Activated CD4-positive, alpha-beta memory T cell treated with anti-CD3 and anti-CD28 coated beads, Interleukin-2, amount 10 ng/mL, durations not matched to agents 7 days and 5 days (primary cell): ENCODE data around the gene PRPF4. TPM values are rescaled to one million over a fixed set of nuclear protein-coding genes. Genes with fewer than 3 reads are reported as not detected.
"Not testable (repeated sequence)": the region's sequence is repeated elsewhere in the genome, so short reads cannot be mapped to it uniquely, and the experiment has no call there.

Source experiments
- CTCF ChIA-PET: fragments of 350-600 bp; sonication (Branson Sonifier 250); formaldehyde crosslinking; loops from one replicate; lab custom pipeline; 2021; ENCODE audit warnings: antibody characterized with exemption, inconsistent platforms; lab: Charles Lee
- POLR2A ChIA-PET: fragments of 350-600 bp; sonication (Branson Sonifier 250); formaldehyde crosslinking; loops from one replicate; lab custom pipeline; 2021; ENCODE audit warnings: antibody characterized with exemption; lab: Charles Lee
- DNase-seq: peaks from one replicate; pipeline ENCODE4 v3.0.0-alpha.2; 2020
- H3K27ac Mint-ChIP-seq: one replicate; pipeline ENCODE4 v1.8.0; 2021; ENCODE audit warnings: mild to moderate bottlenecking, mixed read lengths
- H3K27me3 Mint-ChIP-seq: one replicate; pipeline ENCODE4 v1.8.0; 2021; ENCODE audit warnings: mixed read lengths
- H3K36me3 Mint-ChIP-seq: one replicate; pipeline ENCODE4 v1.8.0; 2021; ENCODE audit warnings: low read depth, mixed read lengths
- H3K4me1 Mint-ChIP-seq: one replicate; pipeline ENCODE4 v1.8.0; 2021; ENCODE audit warnings: mixed read lengths
- H3K4me3 Mint-ChIP-seq: one replicate; pipeline ENCODE4 v1.8.0; 2021; ENCODE audit warnings: mild to moderate bottlenecking, mixed read lengths
- H3K9me3 Mint-ChIP-seq: one replicate; pipeline ENCODE4 v1.8.0; 2021; ENCODE audit warnings: mixed read lengths
- total RNA-seq, 2 experiments: library from RNA; stranded (reverse); gene quantifications; one replicate each; pipeline ENCODE4 v1.2.3, GENCODE V29; 2021

Gene PRPF4
- total RNA-seq = 10 to 100 TPM; 27.7 to 28.2 TPM

DNA sequence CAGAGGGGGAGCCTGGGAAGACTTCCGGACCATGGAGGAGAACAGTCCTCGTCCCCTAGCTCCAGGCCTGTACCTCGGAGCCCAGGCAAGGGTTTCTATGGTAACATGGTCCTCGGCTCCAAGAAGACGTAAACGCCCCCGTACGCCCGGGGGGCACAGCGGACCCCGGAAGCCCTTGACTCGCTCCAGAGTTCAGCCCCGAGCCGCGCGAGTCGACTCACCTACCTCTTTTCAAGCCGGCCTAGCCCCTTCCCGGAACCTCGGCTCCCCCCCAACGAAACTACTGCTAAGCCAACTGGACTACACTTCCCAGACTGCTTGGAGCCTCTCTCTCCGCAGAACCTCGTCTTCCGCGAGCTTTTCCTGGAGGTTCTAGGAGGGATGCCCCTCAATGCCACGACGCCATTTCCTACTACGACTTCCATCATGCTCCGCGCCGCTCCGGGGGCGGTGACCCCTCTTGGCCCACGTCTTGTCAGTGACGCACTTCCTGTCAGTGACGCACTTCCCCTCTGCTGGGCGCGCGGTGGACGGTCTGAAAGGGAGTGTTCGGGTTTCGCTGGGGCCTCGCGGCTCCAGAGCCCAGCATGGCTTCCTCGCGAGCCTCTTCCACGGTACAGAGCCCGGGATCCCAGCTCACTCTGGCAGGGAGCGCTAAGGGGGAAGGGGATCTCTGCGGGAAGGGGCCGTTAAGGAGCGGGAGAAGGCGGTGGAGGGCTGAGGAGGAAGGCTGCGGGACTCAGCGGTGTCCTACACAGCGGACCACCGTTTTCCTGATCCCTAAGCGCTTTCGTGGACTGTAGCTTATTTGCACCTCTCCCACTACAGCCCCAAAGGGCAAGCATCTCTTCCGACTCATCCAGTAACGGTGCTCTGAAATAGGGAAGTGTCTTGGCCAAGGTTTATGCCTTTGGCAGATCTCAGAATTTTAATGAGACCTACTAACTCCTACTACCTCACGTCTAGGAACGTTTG lies at the start of gene PRPF4, which contains the start of gene CDC26:
Gene PRPF4 (plus strand): TSS at position 502 of the 975 bp plus-strand sequence. CDS start 86 bp downstream, at position 588.
Gene CDC26 (minus strand): TSS at position 416 of the 975 bp plus-strand sequence. CDS start 3,065 bp downstream, outside the sequence.
- Mint-ChIP-seq H3K27me3 (no peaks in the 10 kb centered on the region), H3K4me1 (peaks cover 39% of the 10 kb centered on the region), H3K9me3 (no peaks in the 10 kb centered on the region), H3K36me3 (peaks cover 47% of the 10 kb centered on the region), H3K4me3 (no peak within 1 kb of the TSS), H3K27ac (no peak within 1 kb of the TSS)
- ChIA-PET CTCF (interaction anchor here (1.0 to 7.1 kb wide), 25 partner anchors 9 to 381 kb away, joined by 3 to 80 read pairs (median 5); partner anchors contain the start of genes ALAD, BSPRY, C9orf43 and FKBP15), POLR2A (interaction anchor here (0.7 to 4.3 kb wide), 21 partner anchors 11 to 379 kb away, joined by 3 to 56 read pairs (median 5); partner anchors contain the start of genes ALAD, BSPRY, C9orf43 and FKBP15)
- DNase-seq = peak; percentile 96

- H3K4me1 Mint-ChIP-seq = peaks cover 20% of the 10 kb centered on the region
- H3K27ac Mint-ChIP-seq = no peak overlapping the region
- no peak for DNase-seq
- CTCF ChIA-PET = no interaction called here
- POLR2A ChIA-PET = no interaction called here
- no peaks in the 10 kb centered on the region for H3K9me3 Mint-ChIP-seq
- H3K27me3 Mint-ChIP-seq = no peaks in the 10 kb centered on the region
- no peak overlapping the region for H3K4me3 Mint-ChIP-seq
- peaks cover 5% of the 10 kb centered on the region for H3K36me3 Mint-ChIP-seq
Observed at GRCh38 chr9:113227436-113227835, 48.0 kb upstream of the PRPF4 start.

DNA sequence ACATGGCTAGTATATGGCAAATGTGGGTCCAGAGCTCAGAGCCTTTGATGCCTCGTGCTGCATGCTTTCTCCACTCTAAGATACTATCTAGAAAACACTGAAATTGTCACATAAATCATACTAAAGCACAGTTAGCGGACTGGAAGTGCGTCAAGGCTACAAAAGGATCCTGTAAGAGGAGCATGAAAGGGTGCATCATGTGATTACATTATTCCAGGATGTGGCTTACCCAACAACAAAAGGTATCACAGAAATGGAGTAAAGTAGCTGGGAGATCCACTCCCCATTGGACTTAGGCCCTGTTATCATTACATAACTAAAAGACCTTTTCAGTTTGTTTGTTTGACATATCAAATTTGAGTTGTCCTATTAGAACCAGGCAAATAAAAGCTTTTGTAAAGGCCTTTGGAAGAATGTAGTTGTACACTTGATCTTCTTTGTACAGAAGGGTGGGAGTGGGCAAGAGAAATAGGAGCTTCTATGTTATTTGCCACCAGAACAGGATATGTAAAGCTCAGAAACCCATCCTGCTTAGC lies 47.3 kb upstream of the PRPF4 start:
- no peak overlapping the region for H3K27ac Mint-ChIP-seq
- ChIA-PET CTCF (no interaction called here), POLR2A (no interaction called here)

GRCh38 chr9:113231701-113232100 lies 43.8 kb upstream of the PRPF4 start:
- DNase-seq = no peak
- Mint-ChIP-seq H3K27ac (no peak overlapping the region), H3K9me3 (no peaks in the 10 kb centered on the region), H3K4me1 (peaks cover 23% of the 10 kb centered on the region), H3K4me3 (no peak overlapping the region), H3K27me3 (no peaks in the 10 kb centered on the region), H3K36me3 (no peaks in the 10 kb centered on the region)
- ChIA-PET CTCF (interaction anchor here (1.0 to 1.6 kb wide), 3 partner anchors 8 to 28 kb away, joined by 3 to 5 read pairs (median 4); partner anchors contain the start of genes FKBP15 and SLC31A1), POLR2A (interaction anchor here (4.5 kb wide), 1 partner anchor 11 kb away, joined by 41 read pairs; the partner anchor contains the start of genes FKBP15 and SLC31A1)

More for the DNA sequence above, 47.3 kb upstream of the PRPF4 start:
- Mint-ChIP-seq H3K4me3 (no peak overlapping the region), H3K9me3 (no peaks in the 10 kb centered on the region), H3K36me3 (peaks cover 5% of the 10 kb centered on the region), H3K27me3 (no peaks in the 10 kb centered on the region), H3K4me1 (peaks cover 19% of the 10 kb centered on the region)
- DNase-seq = no peak

DNA sequence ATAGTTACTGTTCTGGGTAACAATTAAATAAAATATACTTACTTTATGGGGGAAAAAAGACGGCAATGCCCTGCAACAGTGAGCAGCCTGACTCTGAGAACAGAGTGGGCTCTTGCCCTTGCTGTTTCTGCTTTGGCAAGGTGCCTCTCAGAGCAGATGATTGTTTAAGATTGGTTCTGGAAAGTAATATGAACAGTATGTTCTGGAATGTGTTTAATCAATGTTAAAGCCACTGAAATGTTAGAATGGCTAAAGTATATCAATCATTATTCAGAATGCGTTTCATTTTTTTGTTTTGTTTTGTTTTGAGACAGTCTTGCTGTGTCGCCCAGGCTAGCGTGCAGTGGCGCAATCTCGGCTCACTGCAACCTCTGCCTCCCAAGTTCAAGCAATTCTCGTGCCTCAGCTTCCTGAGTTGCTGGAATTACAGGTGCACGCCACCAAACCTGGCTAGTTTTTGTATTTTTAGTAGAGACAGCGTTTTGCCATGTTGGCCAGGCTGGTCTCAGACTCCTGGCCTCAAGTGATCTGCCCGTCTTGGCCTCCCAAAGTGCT lies 39.7 kb upstream of the PRPF4 start:
- DNase-seq, POLR2A ChIA-PET, H3K27me3 Mint-ChIP-seq, H3K36me3 Mint-ChIP-seq, H3K9me3 Mint-ChIP-seq, CTCF ChIA-PET, H3K4me3 Mint-ChIP-seq, H3K27ac Mint-ChIP-seq: not testable (repeated sequence)
- peaks cover 19% of the 10 kb centered on the region for H3K4me1 Mint-ChIP-seq

DNA sequence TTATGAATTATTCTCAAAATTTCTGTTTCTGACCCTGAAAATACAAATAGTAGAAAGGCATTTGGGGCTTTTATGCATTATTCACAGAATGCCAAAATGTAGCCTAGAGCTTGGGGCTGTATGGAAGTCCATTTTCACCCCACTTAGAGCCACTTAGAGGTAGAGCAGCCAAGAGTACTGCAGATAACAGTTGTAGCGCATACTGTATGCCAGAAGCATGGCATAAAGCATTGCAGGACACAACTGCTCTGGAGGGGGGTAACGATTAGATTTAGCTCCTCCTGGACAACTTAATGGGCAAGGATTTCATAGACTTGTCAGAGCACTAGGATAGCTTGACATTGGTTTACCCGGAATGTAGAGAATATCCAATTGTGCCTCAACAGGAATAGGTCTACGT lies 38.4 kb upstream of the PRPF4 start:
- Mint-ChIP-seq H3K36me3 (no peaks in the 10 kb centered on the region), H3K27me3 (no peaks in the 10 kb centered on the region), H3K9me3 (no peaks in the 10 kb centered on the region), H3K4me3 (no peak overlapping the region), H3K4me1 (peaks cover 18% of the 10 kb centered on the region), H3K27ac (no peak overlapping the region)
- ChIA-PET POLR2A (no interaction called here), CTCF (no interaction called here)
- no peak for DNase-seq

- H3K4me1 Mint-ChIP-seq = peaks cover 7% of the 10 kb centered on the region
- H3K4me3 Mint-ChIP-seq = no peak overlapping the region
- ChIA-PET POLR2A (interaction anchor here (1.8 kb wide), 1 partner anchor 18 kb away, joined by 6 read pairs; the partner anchor contains the start of genes FKBP15 and SLC31A1), CTCF (no interaction called here)
- H3K9me3 Mint-ChIP-seq = no peaks in the 10 kb centered on the region
- DNase-seq = no peak
- no peaks in the 10 kb centered on the region for H3K27me3 Mint-ChIP-seq
- no peak overlapping the region for H3K27ac Mint-ChIP-seq
- no peaks in the 10 kb centered on the region for H3K36me3 Mint-ChIP-seq
Observed at GRCh38 chr9:113238202-113238858, 37.1 kb upstream of the PRPF4 start.

DNA sequence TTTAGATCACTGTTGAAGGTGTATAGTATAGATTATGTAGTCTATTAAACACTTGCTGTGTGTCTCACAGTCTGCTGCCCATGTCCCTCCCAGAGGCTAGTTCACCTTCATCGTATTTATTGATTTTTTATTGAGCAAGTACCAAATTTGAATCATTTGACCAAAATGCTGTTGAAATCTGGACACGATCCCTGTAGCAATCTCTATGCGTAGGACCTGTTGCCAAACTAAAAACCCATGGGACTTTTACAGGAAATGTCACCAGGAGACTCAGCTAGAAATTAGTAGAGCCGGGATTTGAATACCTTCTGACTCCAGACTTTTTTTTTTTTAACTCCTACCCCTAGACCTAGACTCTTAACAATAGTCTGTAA lies 36.6 kb upstream of the PRPF4 start:
- H3K9me3 Mint-ChIP-seq = no peaks in the 10 kb centered on the region
- POLR2A ChIA-PET = interaction anchor here (1.8 kb wide), 1 partner anchor 18 kb away, joined by 6 read pairs; the partner anchor contains the start of genes FKBP15 and SLC31A1

DNA sequence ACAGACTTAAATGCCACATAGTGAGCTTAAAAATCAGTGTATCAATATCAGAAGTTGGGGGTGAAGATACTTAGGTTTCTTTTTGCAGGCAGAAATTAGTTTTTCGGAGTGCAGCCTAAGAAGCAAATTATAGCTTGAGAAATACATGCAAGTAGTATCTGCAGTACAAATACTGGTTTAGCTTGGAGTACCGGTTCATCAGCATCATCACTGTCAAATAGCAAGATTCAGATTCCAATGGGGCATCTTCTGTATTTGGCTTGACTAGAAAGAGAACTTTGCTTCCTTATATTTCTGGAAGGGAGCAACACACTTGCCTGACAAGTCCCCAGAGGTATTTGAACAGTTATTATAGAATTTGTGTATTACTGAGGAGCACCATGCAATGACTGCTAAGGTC lies 34.3 kb upstream of the PRPF4 start:
- H3K4me3 Mint-ChIP-seq = no peak overlapping the region
- H3K27me3 Mint-ChIP-seq = no peaks in the 10 kb centered on the region
- H3K9me3 Mint-ChIP-seq = no peaks in the 10 kb centered on the region
- ChIA-PET CTCF (no interaction called here), POLR2A (no interaction called here)
- H3K27ac Mint-ChIP-seq = no peak overlapping the region
- H3K36me3 Mint-ChIP-seq = no peaks in the 10 kb centered on the region
- H3K4me1 Mint-ChIP-seq = peaks cover 1% of the 10 kb centered on the region
- no peak for DNase-seq

More for the DNA sequence above, 36.6 kb upstream of the PRPF4 start:
- no peaks in the 10 kb centered on the region for H3K36me3 Mint-ChIP-seq
- no peak for DNase-seq
- no peak overlapping the region for H3K27ac Mint-ChIP-seq
- H3K27me3 Mint-ChIP-seq = no peaks in the 10 kb centered on the region
- H3K4me1 Mint-ChIP-seq = peaks cover 3% of the 10 kb centered on the region
- H3K4me3 Mint-ChIP-seq = no peak overlapping the region
- CTCF ChIA-PET = no interaction called here

DNA sequence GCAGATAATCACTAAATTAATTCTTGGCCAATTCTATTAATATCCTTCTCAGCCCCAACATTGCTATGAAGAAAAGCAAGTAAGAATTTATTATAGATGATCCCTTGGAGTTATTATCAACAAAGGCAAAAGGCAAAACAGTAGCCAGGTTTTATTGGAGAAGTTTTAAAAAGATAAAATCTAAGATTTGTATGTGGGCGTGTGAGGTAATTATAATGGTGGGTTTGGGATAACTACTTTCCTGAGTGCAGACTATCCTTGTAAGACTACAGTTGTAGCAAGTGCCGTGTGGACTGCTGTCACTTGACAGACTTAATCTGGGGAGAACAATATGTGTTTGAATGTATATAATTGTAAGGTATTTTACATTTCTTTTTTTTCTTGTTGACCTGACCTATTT lies 30.9 kb upstream of the PRPF4 start:
- ChIA-PET POLR2A (no interaction called here), CTCF (no interaction called here)
- Mint-ChIP-seq H3K27me3 (no peaks in the 10 kb centered on the region), H3K9me3 (peaks cover 4% of the 10 kb centered on the region), H3K36me3 (peaks cover 4% of the 10 kb centered on the region), H3K4me3 (no peak overlapping the region), H3K4me1 (no peaks in the 10 kb centered on the region), H3K27ac (no peak overlapping the region)
- no peak for DNase-seq

DNA sequence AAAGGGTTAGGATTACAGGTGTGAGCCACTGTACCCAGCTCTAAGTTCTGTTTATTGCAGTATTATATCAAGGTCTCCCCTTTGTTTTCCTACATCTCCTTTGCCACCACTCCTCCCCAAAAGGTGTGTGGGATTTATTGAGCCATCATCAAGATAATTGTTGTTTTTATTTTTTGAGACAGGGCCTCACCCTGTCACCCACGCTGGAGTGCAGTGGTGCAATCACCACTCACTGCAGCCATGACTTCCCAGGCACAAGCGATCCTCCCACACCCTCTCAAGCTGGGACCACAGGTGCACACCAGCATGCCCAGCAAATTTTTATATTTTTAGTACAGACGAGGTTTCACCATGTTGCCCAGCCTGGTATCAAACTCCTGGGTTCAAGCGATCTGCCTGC lies 29.6 kb upstream of the PRPF4 start:
- no peaks in the 10 kb centered on the region for H3K4me1 Mint-ChIP-seq
- no peaks in the 10 kb centered on the region for H3K27me3 Mint-ChIP-seq
- peaks cover 7% of the 10 kb centered on the region for H3K36me3 Mint-ChIP-seq
- no peak overlapping the region for H3K4me3 Mint-ChIP-seq
- ChIA-PET POLR2A (interaction anchor here (0.6 kb wide), 1 partner anchor 102 kb away, joined by 3 read pairs; no protein-coding TSS in a partner anchor), CTCF (no interaction called here)
- peaks cover 7% of the 10 kb centered on the region for H3K9me3 Mint-ChIP-seq
- H3K27ac Mint-ChIP-seq = no peak overlapping the region
- no peak for DNase-seq

DNA sequence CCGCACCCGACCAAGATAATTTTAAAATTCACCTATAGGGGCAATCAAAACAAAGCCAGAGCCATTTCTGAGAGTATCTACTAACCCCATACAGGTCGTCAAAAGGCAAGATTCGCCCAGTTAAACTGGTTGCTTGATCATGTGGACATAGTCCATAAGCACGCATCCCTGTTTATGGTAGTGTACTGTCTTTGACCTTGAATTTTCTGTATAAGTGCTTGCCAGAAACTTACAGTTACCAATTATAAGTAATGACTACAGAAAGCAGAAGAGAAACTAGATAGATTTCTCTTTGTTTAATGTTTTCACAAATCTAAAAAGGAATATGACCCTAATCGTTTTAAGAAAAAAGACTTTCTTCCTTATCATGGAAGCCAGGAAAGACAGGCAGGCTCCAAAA lies 28.5 kb upstream of the PRPF4 start:
- POLR2A ChIA-PET = no interaction called here
- DNase-seq = no peak

More for the DNA sequence above, 28.5 kb upstream of the PRPF4 start:
- H3K27ac Mint-ChIP-seq = no peak overlapping the region
- no peaks in the 10 kb centered on the region for H3K27me3 Mint-ChIP-seq
- no peak overlapping the region for H3K4me3 Mint-ChIP-seq
- peaks cover 7% of the 10 kb centered on the region for H3K9me3 Mint-ChIP-seq
- H3K36me3 Mint-ChIP-seq = peaks cover 7% of the 10 kb centered on the region
- CTCF ChIA-PET = no interaction called here
- H3K4me1 Mint-ChIP-seq = no peaks in the 10 kb centered on the region
